HL-60 (cell line): ENCODE results near the gene EYS.
"Not testable (repeated sequence)": the region's sequence is repeated elsewhere in the genome, so short reads cannot be mapped to it uniquely, and the experiment has no call there.

ENCODE experiments used
- DNase-seq, 2 experiments: peaks; one replicate each; pipeline ENCODE4 v3.0.0-alpha.2; 2010 to 2020; ENCODE audit warnings: low read depth in 1 of 2, low spot score in 1 of 2
- H3K27ac ChIP-seq: fragments of 250-450 bp; sonication (Bioruptor Pico); replicated peaks from 2 replicates; pipeline ENCODE4 v1.5.1; 2020; ENCODE audit warnings: mild to moderate bottlenecking, moderate library complexity
- H3K27me3 ChIP-seq: fragments of 250-450 bp; sonication (Bioruptor Pico); 2 replicates; pipeline ENCODE4 v1.5.1; 2021; ENCODE audit warnings: mild to moderate bottlenecking, moderate library complexity; ENCODE audit not compliant: insufficient read depth, poor library complexity, severe bottlenecking
- H3K4me3 ChIP-seq: replicated peaks from 2 replicates; pipeline ENCODE4 v1.5.1; 2011; ENCODE audit warnings: mild to moderate bottlenecking, control low read depth, low read length; ENCODE audit not compliant: insufficient read depth
- GABPA ChIP-seq: IDR thresholded peaks from 2 replicates; pipeline ENCODE4 v1.6.1; 2012; ENCODE audit warnings: low read depth
- POLR2AphosphoS5 ChIP-seq: IDR thresholded peaks from 2 replicates; pipeline ENCODE4 v1.6.1; 2012; ENCODE audit warnings: low read depth
- SPI1 ChIP-seq: IDR thresholded peaks from 2 replicates; pipeline ENCODE4 v1.6.1; 2012; ENCODE audit warnings: low read depth, mild to moderate bottlenecking, borderline replicate concordance
- TF ChIP-seq, protein P1 (sequence below): IDR thresholded peaks from 2 replicates; pipeline ENCODE4 v1.6.1; 2012; ENCODE audit warnings: low read depth; ENCODE audit not compliant: insufficient replicate concordance
- TF ChIP-seq, protein P2 (sequence below): IDR thresholded peaks from one replicate; pipeline ENCODE4 v1.5.1; 2011; ENCODE audit warnings: low read length, control low read depth, inconsistent platforms; ENCODE audit not compliant: insufficient read depth

Gene EYS

DNA sequence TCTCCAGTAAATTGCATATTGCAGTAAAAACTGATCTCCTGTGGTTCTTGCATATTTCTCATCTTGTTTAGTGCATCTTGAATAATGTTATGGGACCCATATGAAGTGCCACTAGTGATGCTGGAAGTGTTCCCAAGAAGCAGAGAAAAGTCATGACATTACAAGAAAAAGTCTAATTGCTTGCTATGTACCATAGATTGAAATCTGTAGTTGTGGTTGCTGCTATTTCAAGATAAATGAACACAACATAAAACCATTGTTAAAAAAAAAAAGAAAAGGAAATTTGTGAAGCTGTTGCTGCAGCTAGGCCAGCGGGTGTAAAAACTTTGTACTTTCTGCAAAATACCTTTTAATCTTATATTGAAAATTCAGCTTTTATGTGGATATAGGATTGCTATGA lies 1767.0 kb downstream of the EYS start:
- no peak overlapping the region for H3K4me3 ChIP-seq
- TF ChIP-seq, protein P1, sequence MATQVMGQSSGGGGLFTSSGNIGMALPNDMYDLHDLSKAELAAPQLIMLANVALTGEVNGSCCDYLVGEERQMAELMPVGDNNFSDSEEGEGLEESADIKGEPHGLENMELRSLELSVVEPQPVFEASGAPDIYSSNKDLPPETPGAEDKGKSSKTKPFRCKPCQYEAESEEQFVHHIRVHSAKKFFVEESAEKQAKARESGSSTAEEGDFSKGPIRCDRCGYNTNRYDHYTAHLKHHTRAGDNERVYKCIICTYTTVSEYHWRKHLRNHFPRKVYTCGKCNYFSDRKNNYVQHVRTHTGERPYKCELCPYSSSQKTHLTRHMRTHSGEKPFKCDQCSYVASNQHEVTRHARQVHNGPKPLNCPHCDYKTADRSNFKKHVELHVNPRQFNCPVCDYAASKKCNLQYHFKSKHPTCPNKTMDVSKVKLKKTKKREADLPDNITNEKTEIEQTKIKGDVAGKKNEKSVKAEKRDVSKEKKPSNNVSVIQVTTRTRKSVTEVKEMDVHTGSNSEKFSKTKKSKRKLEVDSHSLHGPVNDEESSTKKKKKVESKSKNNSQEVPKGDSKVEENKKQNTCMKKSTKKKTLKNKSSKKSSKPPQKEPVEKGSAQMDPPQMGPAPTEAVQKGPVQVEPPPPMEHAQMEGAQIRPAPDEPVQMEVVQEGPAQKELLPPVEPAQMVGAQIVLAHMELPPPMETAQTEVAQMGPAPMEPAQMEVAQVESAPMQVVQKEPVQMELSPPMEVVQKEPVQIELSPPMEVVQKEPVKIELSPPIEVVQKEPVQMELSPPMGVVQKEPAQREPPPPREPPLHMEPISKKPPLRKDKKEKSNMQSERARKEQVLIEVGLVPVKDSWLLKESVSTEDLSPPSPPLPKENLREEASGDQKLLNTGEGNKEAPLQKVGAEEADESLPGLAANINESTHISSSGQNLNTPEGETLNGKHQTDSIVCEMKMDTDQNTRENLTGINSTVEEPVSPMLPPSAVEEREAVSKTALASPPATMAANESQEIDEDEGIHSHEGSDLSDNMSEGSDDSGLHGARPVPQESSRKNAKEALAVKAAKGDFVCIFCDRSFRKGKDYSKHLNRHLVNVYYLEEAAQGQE = no peak
- TF ChIP-seq GABPA (no peak), SPI1 (no peak)
- TF ChIP-seq, protein P2, sequence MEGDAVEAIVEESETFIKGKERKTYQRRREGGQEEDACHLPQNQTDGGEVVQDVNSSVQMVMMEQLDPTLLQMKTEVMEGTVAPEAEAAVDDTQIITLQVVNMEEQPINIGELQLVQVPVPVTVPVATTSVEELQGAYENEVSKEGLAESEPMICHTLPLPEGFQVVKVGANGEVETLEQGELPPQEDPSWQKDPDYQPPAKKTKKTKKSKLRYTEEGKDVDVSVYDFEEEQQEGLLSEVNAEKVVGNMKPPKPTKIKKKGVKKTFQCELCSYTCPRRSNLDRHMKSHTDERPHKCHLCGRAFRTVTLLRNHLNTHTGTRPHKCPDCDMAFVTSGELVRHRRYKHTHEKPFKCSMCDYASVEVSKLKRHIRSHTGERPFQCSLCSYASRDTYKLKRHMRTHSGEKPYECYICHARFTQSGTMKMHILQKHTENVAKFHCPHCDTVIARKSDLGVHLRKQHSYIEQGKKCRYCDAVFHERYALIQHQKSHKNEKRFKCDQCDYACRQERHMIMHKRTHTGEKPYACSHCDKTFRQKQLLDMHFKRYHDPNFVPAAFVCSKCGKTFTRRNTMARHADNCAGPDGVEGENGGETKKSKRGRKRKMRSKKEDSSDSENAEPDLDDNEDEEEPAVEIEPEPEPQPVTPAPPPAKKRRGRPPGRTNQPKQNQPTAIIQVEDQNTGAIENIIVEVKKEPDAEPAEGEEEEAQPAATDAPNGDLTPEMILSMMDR = no peak

DNA sequence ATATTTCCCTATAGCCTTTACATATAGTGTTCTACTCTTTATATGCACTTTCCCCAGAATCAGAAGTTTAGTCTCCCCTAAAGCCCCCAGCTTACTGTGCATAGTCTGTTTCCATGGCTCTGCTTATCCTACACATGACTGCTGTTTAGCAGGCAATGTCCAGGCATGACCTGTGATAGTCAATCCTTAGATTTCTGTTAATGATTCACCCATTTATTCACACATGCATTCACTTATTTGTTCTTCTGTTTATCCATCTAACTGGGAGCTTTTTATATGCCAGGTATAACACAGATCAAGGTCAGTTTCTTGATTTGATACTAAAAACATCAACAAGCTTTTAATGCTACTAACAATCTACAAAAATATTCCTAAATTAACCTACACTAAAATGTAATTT lies 1770.6 kb downstream of the EYS start:
- Histone ChIP-seq H3K27ac (no peak overlapping the region), H3K27me3 (no peaks in the 10 kb centered on the region), H3K4me3 (no peak overlapping the region)
- no peak for TF ChIP-seq SPI1
- DNase-seq = no peak

More for the DNA sequence above, 1767.0 kb downstream of the EYS start:
- Histone ChIP-seq H3K27ac (no peak overlapping the region), H3K27me3 (no peaks in the 10 kb centered on the region)
- DNase-seq = no peak

DNA sequence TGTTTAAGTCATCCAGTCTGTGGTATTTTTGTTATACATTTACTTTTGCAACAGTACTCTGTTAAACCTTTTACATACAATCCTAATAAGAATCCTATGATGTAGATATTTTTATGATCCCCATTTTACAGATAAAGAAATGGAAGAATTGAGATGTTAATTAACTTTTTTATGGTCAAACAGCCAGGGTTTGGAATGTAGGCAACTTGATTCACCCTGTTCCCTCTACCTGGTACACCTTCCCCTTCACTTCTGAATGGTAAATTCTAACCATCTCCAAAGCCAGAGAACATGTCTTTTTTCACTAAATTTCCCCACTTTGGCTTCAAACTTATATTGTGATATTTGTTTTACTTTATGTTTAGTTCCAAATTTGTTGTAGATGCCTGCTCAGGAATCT lies 1771.3 kb downstream of the EYS start:
- no peak for TF ChIP-seq SPI1
- TF ChIP-seq, protein P1 = no peak
- no peak for TF ChIP-seq GABPA
- TF ChIP-seq POLR2AphosphoS5 = no peak
- TF ChIP-seq, protein P2 = no peak
- H3K4me3 ChIP-seq = no peak overlapping the region
- no peaks in the 10 kb centered on the region for H3K27me3 ChIP-seq
- no peak overlapping the region for H3K27ac ChIP-seq
- DNase-seq = no peak

DNA sequence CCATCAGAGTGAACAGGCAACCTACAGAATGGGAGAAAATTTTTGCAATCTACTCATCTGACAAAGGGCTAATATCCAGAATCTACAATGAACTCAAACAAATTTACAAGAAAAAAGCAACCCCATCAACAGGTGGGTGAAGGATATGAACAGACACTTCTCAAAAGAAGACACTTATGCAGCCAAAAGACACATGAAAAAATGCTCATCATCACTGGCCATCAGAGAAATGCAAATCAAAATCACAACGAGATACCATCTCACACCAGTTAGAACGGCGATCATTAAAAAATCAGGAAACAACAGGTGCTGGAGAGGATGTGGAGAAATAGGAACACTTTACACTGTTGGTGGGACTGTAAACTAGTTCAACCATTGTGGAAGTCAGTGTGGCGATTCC lies 1773.1 kb downstream of the EYS start:
- DNase-seq = not testable (repeated sequence)

DNA sequence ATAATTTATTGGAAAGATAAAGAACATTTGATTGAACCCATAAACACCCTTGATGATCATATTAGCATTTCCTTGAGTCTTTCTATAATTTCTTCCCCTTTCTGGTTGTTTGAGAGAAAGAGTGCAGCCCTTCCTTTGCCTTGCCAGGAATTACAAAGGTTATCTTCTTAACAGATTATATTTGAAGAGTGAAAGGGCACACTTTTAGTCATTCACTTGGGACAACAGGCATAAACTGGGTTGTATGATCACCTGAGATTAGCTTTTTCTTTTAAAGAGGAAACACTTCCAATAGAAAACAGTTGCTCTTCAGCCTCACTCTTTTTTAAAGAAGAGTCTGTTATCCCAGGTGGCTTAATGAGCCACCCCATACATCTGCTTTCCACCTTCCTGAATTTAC lies 1776.2 kb downstream of the EYS start:
- no peaks in the 10 kb centered on the region for H3K27me3 ChIP-seq
- TF ChIP-seq GABPA = no peak
- no peak for TF ChIP-seq POLR2AphosphoS5
- TF ChIP-seq, protein P1 = no peak
- TF ChIP-seq SPI1 = no peak
- TF ChIP-seq, protein P2 = no peak
- DNase-seq = no peak
- H3K4me3 ChIP-seq = no peak overlapping the region
- no peak overlapping the region for H3K27ac ChIP-seq

More for the DNA sequence above, 1773.1 kb downstream of the EYS start:
- H3K4me3 ChIP-seq, H3K27me3 ChIP-seq, H3K27ac ChIP-seq: not testable (repeated sequence)
